SU-DHL-6 (cell line): ENCODE results near the gene SACM1L.

Experiments used
- EZH2phosphoT487 ChIP-seq: fragments of 200-600 bp; sonication (generic), shearing (Covaris generic); conservative IDR thresholded peaks from 2 replicates; pipeline ENCODE4 v1.6.1; 2018; ENCODE audit warnings: mild to moderate bottlenecking, antibody characterized with exemption, low read length, moderate library complexity, mixed read lengths
- TF ChIP-seq, protein P1 (sequence below): fragments of 200-600 bp; sonication (generic); IDR thresholded peaks from one replicate; pipeline ENCODE4 v1.5.1; 2017; ENCODE audit warnings: antibody characterized with exemption, mild to moderate bottlenecking, low read length, moderate library complexity; ENCODE audit not compliant: insufficient read depth, poor library complexity, severe bottlenecking

- TF ChIP-seq, protein P1, sequence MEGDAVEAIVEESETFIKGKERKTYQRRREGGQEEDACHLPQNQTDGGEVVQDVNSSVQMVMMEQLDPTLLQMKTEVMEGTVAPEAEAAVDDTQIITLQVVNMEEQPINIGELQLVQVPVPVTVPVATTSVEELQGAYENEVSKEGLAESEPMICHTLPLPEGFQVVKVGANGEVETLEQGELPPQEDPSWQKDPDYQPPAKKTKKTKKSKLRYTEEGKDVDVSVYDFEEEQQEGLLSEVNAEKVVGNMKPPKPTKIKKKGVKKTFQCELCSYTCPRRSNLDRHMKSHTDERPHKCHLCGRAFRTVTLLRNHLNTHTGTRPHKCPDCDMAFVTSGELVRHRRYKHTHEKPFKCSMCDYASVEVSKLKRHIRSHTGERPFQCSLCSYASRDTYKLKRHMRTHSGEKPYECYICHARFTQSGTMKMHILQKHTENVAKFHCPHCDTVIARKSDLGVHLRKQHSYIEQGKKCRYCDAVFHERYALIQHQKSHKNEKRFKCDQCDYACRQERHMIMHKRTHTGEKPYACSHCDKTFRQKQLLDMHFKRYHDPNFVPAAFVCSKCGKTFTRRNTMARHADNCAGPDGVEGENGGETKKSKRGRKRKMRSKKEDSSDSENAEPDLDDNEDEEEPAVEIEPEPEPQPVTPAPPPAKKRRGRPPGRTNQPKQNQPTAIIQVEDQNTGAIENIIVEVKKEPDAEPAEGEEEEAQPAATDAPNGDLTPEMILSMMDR: no peak
- no peak for TF ChIP-seq EZH2phosphoT487
These were observed 88.7 kb downstream of the SACM1L start for GRCh38 chr3:45777746-45778386.
